ENCODE measurements around the gene TPI1. TPM values are rescaled to one million over a fixed set of nuclear protein-coding genes. Genes with fewer than 3 reads are reported as not detected.
A peak's percentile ranks its signal among the peaks of the same experiment; 100 is the strongest.
"Not testable (repeated sequence)": the region's sequence is repeated elsewhere in the genome, so short reads cannot be mapped to it uniquely, and the experiment has no call there.

TPI1 gene
- total RNA-seq, 4 donors from 2014 or later, result 189 to 346 (median 282) TPM

GRCh38 chr12:6871052-6871957 is 4.0 kb downstream of the TPI1 start:
- Histone ChIP-seq H3K4me3 (peak overlapping the region in 1 of 4 donors; percentile 89), H3K9me3 (no peaks in the 10 kb centered on the region), H3K27me3 (no peaks in the 10 kb centered on the region), H3K4me1 (peaks cover 0 to 64% (median 32%) of the 10 kb centered on the region in 4 donors), H3K27ac (peak overlapping the region in 2 of 4 donors; percentile 90 to 92), H3K36me3 (peaks cover 0 to 21% (median 0%) of the 10 kb centered on the region in 3 donors)
- no peak for TF ChIP-seq EP300 (IDR thresholded peaks at IDR 0.05)
- no peak for TF ChIP-seq CTCF (IDR thresholded peaks at IDR 0.05)
- TF ChIP-seq POLR2A (IDR thresholded peaks at IDR 0.05), result no peak
- DNase-seq (ENCODE audit: low spot score in 2 of 2), result no peak
- WGBS, 2 donors, result 82 to 84% methylated on average over 12 of the region's 12 CpGs

- H3K4me3 ChIP-seq, result peak overlapping the region; percentile 65 to 94 (median 82)
- peaks cover 0 to 20% (median 0%) of the 10 kb centered on the region in 3 donors for H3K36me3 ChIP-seq
- H3K4me1 ChIP-seq, result peaks cover 0 to 56% (median 32%) of the 10 kb centered on the region in 4 donors
- TF ChIP-seq POLR2A (IDR thresholded peaks at IDR 0.05) (no peak), EP300 (IDR thresholded peaks at IDR 0.05) (peak in 1 of 2 donors; percentile 44), CTCF (IDR thresholded peaks at IDR 0.05) (peak; percentile 92 to 97 (median 94))
- peak; percentile 76 to 84 for DNase-seq (ENCODE audit: low spot score in 2 of 2)
- WGBS, 2 donors, result 1 to 4% methylated on average over 15 to 34 of the region's 40 CpGs
- no peaks in the 10 kb centered on the region for H3K9me3 ChIP-seq
- peak overlapping the region; percentile 69 to 93 (median 91) for H3K27ac ChIP-seq
- no peaks in the 10 kb centered on the region for H3K27me3 ChIP-seq
Measured at GRCh38 chr12:6872073-6873048, 5.0 kb downstream of the TPI1 start.

- Histone ChIP-seq H3K27me3 (no peaks in the 10 kb centered on the region), H3K4me3 (peak within 1 kb of the TSS; percentile 65 to 94 (median 82)), H3K36me3 (peaks cover 0 to 20% (median 0%) of the 10 kb centered on the region in 3 donors), H3K4me1 (peaks cover 0 to 52% (median 30%) of the 10 kb centered on the region in 4 donors), H3K9me3 (no peaks in the 10 kb centered on the region), H3K27ac (peak within 1 kb of the TSS; percentile 69 to 93 (median 91))
- TF ChIP-seq CTCF (IDR thresholded peaks at IDR 0.05) (peak in 1 of 5 experiments; percentile 39), EP300 (IDR thresholded peaks at IDR 0.05) (peak; percentile 41 to 75), POLR2A (IDR thresholded peaks at IDR 0.05) (peak; percentile 53 to 73)
- peak; percentile 91 to 94 for DNase-seq (ENCODE audit: low spot score in 2 of 2)
- WGBS, 2 donors, result 0 to 2% methylated on average over 23 to 41 of the region's 66 CpGs
Measured at GRCh38 chr12:6873094-6874014, 6.0 kb downstream of the TPI1 start, which contains the start of gene SPSB2. TSS of gene SPSB2 (minus strand) at chr12:6873303. CDS start at chr12:6872901, 402 bp downstream.

- Histone ChIP-seq H3K4me3 (peak overlapping the region; percentile 65 to 94 (median 82)), H3K36me3 (peaks cover 0 to 20% (median 0%) of the 10 kb centered on the region in 3 donors), H3K27ac (peak overlapping the region in 3 of 4 donors; percentile 90 to 93 (median 92)), H3K4me1 (peaks cover 0 to 46% (median 24%) of the 10 kb centered on the region in 4 donors)
- H3K9me3 ChIP-seq; DNase-seq (ENCODE audit: low spot score in 2 of 2); H3K27me3 ChIP-seq: not testable (repeated sequence)
- 36 to 41% methylated on average over 9 of the region's 9 CpGs for WGBS, 2 donors
Measured at GRCh38 chr12:6874015-6874368, 6.7 kb downstream of the TPI1 start.

- DNase-seq (ENCODE audit: low spot score in 2 of 2); H3K4me3 ChIP-seq; H3K27me3 ChIP-seq; H3K27ac ChIP-seq; H3K9me3 ChIP-seq; H3K4me1 ChIP-seq: not testable (repeated sequence)
- peaks cover 0 to 17% (median 0%) of the 10 kb centered on the region in 3 donors for H3K36me3 ChIP-seq
- WGBS, 2 donors, result 79 to 80% methylated on average over 11 of the region's 11 CpGs
Measured at GRCh38 chr12:6879824-6880223, 12.5 kb downstream of the TPI1 start.
